Dendritic cell treated with granulocyte-macrophage colony-stimulating factor and Interleukin-4, amounts not matched to agents 40 ng/mL and 50 ng/mL, for 4 days (primary cell): Measurements from ENCODE around the gene IMP3.
"Not testable (repeated sequence)": the region's sequence is repeated elsewhere in the genome, so short reads cannot be mapped to it uniquely, and the experiment has no call there.

Experiments
- H3K27ac Mint-ChIP-seq: one replicate; pipeline ENCODE4 v1.8.0; 2022; ENCODE audit warnings: mild to moderate bottlenecking, mixed read lengths
- H3K27me3 Mint-ChIP-seq: one replicate; pipeline ENCODE4 v1.8.0; 2022; ENCODE audit warnings: mild to moderate bottlenecking, mixed read lengths
- H3K36me3 Mint-ChIP-seq: one replicate; pipeline ENCODE4 v1.8.0; 2022; ENCODE audit warnings: low read depth, mixed read lengths
- H3K4me1 Mint-ChIP-seq: one replicate; pipeline ENCODE4 v1.8.0; 2022; ENCODE audit warnings: low read depth, mixed read lengths
- H3K4me3 Mint-ChIP-seq: one replicate; pipeline ENCODE4 v1.8.0; 2022; ENCODE audit warnings: mild to moderate bottlenecking, moderate library complexity, mixed read lengths
- H3K9me3 Mint-ChIP-seq: one replicate; pipeline ENCODE4 v1.8.0; 2022; ENCODE audit warnings: mixed read lengths
- intact Hi-C: fragments of 100-400 bp; cut with micrococcal nuclease; formaldehyde crosslinking; loops from one replicate; pipeline ENCODE4 v1.15.0; 2022

IMP3 gene, protein sequence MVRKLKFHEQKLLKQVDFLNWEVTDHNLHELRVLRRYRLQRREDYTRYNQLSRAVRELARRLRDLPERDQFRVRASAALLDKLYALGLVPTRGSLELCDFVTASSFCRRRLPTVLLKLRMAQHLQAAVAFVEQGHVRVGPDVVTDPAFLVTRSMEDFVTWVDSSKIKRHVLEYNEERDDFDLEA

DNA sequence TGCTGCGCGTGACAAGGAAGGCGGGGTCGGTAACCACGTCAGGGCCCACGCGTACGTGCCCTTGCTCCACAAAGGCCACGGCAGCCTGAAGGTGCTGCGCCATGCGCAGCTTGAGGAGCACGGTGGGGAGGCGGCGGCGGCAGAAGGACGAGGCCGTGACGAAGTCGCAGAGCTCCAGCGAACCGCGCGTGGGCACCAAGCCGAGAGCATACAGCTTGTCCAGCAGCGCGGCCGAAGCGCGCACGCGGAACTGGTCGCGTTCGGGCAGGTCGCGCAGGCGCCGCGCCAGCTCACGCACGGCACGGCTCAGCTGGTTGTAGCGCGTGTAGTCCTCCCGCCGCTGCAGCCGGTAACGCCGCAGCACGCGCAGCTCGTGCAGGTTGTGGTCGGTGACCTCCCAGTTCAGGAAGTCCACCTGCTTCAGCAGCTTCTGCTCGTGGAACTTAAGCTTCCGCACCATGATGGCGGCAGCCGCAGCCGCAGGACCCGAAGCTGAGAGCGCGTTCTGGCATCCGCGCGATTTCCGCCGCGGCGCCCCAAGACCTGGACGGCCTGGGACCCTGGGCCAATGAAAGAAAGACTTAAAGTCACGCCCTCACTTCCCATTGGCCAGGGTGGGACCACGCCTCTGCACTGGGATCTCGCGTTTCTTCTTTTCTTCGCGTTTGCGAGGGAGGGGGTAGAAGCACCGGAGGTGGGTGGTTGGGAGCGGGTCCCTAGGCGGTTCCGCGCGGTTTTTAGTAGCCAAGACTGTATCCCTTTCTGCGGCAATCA is at the start of gene IMP3:
IMP3 (minus strand) TSS at position 516 of the 774 bp plus-strand sequence; CDS start at position 460, 56 bp downstream.
- Mint-ChIP-seq H3K9me3 (no peaks in the 10 kb centered on the region), H3K4me1 (peaks cover 32% of the 10 kb centered on the region)
- intact Hi-C loops, result loop anchor here (1.0 to 5.0 kb wide), 3 partner anchors 8 to 273 kb away; partner anchors contain the start of genes MAN2C1 and SNUPN

DNA sequence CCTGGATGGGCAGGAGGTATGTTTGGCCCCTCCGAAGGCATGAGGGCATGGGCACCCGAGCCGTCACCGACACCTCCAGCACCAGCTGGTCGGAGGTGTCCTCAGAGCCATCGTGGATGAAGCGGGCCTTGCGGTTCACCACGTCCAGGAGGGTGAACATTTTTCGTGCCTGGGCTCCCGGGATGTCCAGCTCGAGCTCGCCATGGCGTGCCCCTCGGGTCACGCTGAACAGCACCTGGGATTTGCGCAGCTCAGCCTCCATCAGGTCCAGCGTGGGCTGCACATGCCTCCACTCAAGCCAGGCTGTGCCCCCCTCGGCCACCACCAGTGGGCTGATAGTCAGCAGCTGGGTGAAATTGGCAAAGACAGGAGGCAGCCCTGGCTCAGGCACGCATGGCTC is 49.4 kb upstream of the IMP3 start:
- intact Hi-C loops, result loop anchor here (5.0 kb wide), 1 partner anchor 33 kb away; a partner anchor contains a TSS
- H3K4me1 Mint-ChIP-seq, result peaks cover 22% of the 10 kb centered on the region
- H3K27ac Mint-ChIP-seq, result not testable (repeated sequence)

More for the DNA sequence above, at the start of gene IMP3:
- Mint-ChIP-seq H3K27me3 (peaks cover 6% of the 10 kb centered on the region), H3K4me3 (peak within 1 kb of the TSS; percentile 90), H3K36me3 (peaks cover 21% of the 10 kb centered on the region), H3K27ac (peak within 1 kb of the TSS; percentile 97)

DNA sequence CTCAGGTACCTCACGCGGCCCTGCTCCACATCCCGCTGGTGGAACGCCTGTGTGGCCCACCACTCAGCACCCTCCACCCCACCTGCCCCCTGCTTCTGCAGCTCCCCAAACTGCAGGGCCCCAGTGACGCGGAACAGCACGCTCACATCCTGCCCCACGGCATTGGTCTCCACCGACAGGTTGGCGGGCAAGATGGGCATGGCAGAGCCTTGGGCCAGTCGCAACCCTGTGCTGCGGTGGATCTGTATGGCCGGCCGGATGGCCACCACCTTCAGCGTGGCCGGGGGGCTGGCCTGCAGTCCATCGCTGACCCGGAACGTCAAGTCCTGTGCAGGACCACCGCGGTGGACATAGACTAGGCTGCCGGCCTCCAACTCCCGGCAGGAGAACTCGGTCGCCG is 48.8 kb upstream of the IMP3 start:
- Mint-ChIP-seq H3K27ac (no peak overlapping the region), H3K36me3 (no peaks in the 10 kb centered on the region), H3K27me3 (peaks cover 45% of the 10 kb centered on the region), H3K4me3 (no peak overlapping the region), H3K9me3 (no peaks in the 10 kb centered on the region), H3K4me1 (peaks cover 16% of the 10 kb centered on the region)
- intact Hi-C loops, result loop anchor here (5.0 kb wide), 1 partner anchor 33 kb away; a partner anchor contains a TSS

More for the DNA sequence above, 49.4 kb upstream of the IMP3 start:
- H3K4me3 Mint-ChIP-seq, H3K36me3 Mint-ChIP-seq, H3K9me3 Mint-ChIP-seq: not testable (repeated sequence)
- H3K27me3 Mint-ChIP-seq, result peaks cover 50% of the 10 kb centered on the region

DNA sequence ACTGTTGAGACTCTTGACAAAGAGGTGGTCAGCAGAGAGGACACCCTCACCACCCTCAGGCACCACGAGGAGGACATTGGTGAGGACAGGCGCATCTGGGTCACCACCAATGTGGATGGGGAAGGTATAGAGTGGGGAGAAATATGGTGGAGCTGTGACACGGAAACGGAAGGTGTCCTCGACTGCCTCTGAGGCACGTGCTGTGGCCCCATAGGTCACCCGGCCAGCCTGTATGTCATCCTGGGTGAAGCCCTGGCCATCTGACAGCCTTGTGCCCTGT is 48.2 kb upstream of the IMP3 start:
- intact Hi-C loops, result loop anchor here (5.0 kb wide), 1 partner anchor 34 kb away; a partner anchor contains a TSS
- H3K36me3 Mint-ChIP-seq, result no peaks in the 10 kb centered on the region
- no peak overlapping the region for H3K27ac Mint-ChIP-seq
- H3K4me1 Mint-ChIP-seq, result peaks cover 11% of the 10 kb centered on the region
- H3K9me3 Mint-ChIP-seq, result no peaks in the 10 kb centered on the region
- no peak overlapping the region for H3K4me3 Mint-ChIP-seq
- H3K27me3 Mint-ChIP-seq, result peaks cover 39% of the 10 kb centered on the region

DNA sequence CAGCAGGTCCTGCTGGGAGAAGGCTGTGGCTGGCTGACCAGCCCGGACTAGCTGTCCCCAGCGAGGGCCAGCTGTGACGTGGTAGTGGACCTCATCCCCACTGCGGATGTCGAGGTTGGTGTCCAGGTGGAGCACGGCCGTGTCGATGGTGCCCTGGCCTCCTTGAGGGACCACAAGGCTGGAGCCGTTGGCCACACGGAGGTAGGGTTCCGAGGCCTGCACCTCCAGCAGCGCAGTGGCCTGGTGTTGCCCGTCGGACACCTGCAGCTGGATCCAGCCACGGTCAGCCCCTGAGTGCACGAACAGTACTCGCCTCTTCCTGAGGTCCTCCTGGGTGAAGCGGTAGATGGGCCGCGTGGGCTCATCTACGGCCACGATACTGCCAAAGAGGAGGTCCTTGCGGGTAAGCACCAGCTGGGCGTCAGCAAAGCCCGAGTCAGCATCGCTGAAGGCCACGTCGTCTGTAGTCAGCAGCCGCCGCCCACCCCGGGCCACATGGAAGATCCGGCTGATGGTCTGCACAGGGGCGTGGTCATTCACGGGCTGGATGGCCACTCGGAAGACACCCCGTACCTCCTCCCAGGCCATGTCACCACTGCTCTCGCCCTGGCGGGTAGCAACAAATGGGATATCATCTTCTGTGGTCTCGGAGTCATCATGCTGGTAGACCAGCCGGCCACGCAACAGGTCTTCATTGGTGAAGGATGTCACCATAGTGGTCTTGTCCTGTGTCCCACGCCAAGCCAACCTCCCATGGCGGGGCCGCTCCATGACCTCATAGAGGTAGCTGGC is 47.7 kb upstream of the IMP3 start:
- peaks cover 7% of the 10 kb centered on the region for H3K4me1 Mint-ChIP-seq
- no peak overlapping the region for H3K27ac Mint-ChIP-seq
- peaks cover 34% of the 10 kb centered on the region for H3K27me3 Mint-ChIP-seq
- no peaks in the 10 kb centered on the region for H3K36me3 Mint-ChIP-seq
- intact Hi-C loops, result loop anchor here (2.0 to 5.0 kb wide), 2 partner anchors 35 to 115 kb away; a partner anchor contains a TSS
- no peak overlapping the region for H3K4me3 Mint-ChIP-seq
- H3K9me3 Mint-ChIP-seq, result no peaks in the 10 kb centered on the region

DNA sequence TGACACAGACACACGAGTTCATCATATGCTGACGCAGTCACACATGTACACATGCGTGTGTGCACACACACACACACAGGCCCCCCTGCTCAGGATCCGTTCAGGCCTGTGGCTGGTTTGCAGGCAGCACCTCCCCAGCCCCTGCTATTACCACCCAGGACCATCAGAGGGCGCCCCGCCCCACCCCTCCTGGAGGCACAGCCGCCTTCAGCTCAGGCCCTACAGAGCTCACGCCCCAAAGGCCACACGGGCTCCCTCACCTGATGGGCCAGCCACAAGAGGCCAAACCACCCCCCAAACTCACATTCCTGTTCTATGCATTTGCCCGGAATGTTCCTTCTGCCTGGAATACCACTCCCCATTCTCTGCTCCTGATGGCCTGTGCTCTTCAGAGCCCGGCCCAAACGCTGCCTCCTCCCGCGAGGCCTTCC is 46.2 kb upstream of the IMP3 start:
- not testable (repeated sequence) for H3K27ac Mint-ChIP-seq, H3K4me1 Mint-ChIP-seq, H3K9me3 Mint-ChIP-seq, H3K4me3 Mint-ChIP-seq, H3K36me3 Mint-ChIP-seq
- intact Hi-C loops, result loop anchor here (2.0 to 5.0 kb wide), 2 partner anchors 36 to 117 kb away; a partner anchor contains a TSS
- H3K27me3 Mint-ChIP-seq, result peaks cover 27% of the 10 kb centered on the region

DNA sequence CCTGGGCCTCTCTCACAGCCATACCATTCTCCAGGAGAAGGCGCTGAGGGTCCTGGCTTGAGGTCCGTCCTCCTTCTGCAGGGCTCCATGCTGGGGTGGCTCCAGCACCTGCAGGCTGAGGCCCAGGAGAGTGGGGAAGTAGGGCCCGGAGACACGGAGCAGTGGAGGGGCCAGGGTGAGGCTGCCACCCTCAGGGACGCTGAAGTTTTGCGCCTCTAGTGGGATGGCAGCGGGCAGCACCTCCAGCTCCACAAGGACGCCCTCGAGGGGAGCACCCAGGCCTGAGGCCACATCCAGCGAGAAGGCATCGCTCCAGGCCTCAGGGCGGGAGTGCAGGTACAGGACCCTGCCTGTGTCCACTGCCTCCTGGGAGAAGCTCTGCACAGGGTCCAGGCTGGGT is 45.2 kb upstream of the IMP3 start:
- intact Hi-C loops, result loop anchor here (5.0 kb wide), 1 partner anchor 37 kb away; a partner anchor contains a TSS
- H3K27ac Mint-ChIP-seq, result no peak overlapping the region
- no peak overlapping the region for H3K4me3 Mint-ChIP-seq
- peaks cover 17% of the 10 kb centered on the region for H3K27me3 Mint-ChIP-seq
- H3K36me3 Mint-ChIP-seq, result no peaks in the 10 kb centered on the region
- H3K9me3 Mint-ChIP-seq, result no peaks in the 10 kb centered on the region
- H3K4me1 Mint-ChIP-seq, result no peaks in the 10 kb centered on the region

DNA sequence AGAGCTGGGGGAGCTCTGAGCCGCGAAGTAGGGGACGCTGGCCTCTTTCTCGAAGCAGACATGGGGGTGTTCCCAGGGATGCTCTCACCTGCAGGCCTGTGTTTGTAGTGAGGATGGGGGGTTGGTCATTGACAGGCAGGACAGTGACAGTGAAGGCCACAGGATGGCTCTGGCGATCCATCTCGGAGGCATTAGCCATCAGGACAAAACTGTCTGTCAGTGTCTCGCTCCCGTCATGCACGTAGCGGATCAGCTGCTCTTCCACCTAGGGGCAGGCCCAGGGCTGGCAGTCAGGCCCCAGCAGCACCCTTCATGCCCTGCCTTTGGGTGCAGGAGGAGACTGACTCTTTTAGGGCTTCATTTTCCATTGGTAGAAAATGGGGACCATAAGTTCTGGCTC is 44.6 kb upstream of the IMP3 start:
- Mint-ChIP-seq H3K9me3 (no peaks in the 10 kb centered on the region), H3K4me3 (no peak overlapping the region), H3K27ac (no peak overlapping the region), H3K4me1 (no peaks in the 10 kb centered on the region), H3K36me3 (no peaks in the 10 kb centered on the region), H3K27me3 (peaks cover 17% of the 10 kb centered on the region)
- intact Hi-C loops, result loop anchor here (5.0 kb wide), 1 partner anchor 38 kb away; a partner anchor contains a TSS

DNA sequence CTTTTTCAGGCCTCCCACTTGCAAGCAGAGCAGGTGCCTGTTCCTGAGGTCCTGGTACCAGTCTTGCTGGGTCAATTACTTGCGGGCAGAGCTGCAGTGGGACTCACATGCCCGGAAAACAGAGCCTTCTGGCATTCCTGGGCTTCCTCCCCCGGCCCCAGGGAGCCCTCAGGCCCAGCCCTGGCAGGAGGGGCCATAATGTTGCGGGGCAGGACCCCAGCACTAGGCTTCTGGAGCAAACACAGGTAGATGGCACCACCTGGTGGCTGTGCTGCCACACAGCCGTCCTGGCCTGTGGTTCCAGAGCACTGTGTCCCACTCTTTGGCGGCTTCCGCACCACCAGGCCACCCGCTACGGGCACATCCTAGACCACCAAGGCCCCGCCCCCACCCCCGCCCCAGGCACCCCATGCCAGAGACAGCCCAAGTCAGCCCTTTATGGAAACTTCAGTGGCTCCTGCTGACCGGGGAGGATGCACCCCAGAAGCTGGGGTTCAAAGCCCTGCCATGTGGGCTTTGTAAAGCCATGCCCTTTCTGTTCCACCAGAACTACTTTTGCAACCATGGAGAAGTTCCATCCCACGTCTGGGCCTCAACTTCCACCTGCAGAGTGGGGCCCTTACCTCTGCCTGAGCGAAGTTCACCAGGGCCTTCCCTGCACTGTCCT is 43.8 kb upstream of the IMP3 start:
- intact Hi-C loops, H3K27ac Mint-ChIP-seq, H3K36me3 Mint-ChIP-seq, H3K4me3 Mint-ChIP-seq, H3K4me1 Mint-ChIP-seq, H3K9me3 Mint-ChIP-seq: not testable (repeated sequence)
- H3K27me3 Mint-ChIP-seq, result peaks cover 12% of the 10 kb centered on the region

DNA sequence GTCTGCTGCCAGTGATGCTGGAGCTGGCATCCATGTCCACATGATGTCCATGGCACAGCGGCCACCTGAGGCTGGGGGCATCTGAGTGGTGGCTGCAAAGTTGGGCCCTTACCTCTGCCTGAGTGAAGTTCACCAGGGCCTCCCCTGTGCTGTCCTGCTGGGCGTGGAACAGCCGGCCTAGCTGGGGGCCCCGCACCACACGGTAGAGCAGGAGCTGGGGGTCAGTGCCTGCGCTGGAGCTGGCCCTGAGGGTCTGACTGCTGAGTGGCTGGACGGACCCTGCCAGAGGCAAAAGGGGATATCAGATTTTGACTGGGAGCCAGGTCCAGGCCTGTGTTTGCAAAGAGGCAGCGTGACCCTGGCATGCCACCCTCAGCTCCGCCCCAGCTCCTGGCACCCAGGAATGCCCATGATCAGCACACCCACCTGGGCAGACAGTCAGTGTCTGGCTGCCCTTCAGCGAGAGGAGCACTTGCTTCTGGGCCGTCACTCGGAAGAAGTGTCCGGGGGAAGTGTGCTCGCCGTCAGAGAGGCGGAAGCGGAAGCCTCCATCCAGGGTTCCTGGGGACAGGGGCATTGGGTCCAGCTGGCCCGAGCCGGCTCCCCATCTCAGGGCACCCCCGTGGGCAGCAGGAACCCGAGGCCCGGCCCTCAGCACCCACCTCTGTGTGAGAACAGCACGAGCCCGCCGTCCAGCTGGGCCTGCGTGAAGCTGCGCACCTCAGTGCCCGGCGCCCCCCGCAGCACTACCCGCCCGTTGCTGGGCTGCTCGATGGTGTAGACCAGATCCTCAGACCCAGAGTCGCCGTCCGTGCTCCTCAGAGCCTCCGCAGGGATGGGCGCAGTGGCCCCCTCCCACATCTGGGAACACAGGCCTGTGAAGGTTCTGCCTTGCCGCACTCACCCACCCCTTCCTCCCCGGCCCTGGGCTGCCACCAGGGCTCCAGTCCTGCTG is 42.4 kb upstream of the IMP3 start:
- Mint-ChIP-seq H3K4me3 (no peak overlapping the region), H3K4me1 (no peaks in the 10 kb centered on the region), H3K27me3 (peaks cover 12% of the 10 kb centered on the region), H3K36me3 (no peaks in the 10 kb centered on the region), H3K9me3 (no peaks in the 10 kb centered on the region), H3K27ac (no peak overlapping the region)
- intact Hi-C loops, result no loop called here

DNA sequence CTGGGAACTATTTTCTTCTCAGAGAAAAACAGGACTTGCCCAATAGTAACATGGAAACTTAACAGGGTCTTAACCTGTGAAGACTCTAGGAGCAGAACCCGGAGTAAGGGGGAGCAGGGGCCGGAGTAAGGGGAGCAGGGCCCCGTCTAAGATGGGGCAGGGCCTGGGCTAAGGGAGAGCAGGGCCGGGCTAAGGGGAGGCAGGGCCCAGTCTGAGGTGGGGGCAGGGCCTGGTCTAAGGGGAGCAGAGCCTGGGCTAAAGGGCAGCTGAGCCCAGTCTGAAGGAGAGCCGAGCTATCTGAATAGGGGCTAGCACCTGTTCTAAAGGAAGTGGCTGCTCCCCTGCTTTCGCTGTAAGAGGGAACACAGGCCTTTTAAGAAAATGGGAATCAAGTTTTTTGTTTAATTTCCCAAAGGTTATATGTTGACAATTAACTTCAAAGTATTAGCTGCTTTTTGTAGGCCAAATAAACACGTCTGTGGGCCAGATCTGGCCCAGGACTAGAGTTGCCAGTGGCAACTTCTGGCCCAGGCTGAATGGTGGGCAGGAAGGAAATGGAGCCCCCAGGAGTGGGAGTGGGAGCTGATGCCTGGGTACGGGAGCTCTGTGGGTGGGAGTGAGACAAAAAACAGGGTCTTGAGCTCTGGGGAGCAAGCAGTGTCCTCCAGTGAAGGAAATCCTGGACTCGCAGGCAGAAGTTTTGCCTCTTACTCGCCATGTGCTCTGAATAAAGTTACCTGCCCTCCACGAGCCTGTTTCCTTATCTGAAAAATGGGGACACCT is 40.2 kb upstream of the IMP3 start:
- peaks cover 8% of the 10 kb centered on the region for H3K27me3 Mint-ChIP-seq
- peak overlapping the region; percentile 27 for H3K27ac Mint-ChIP-seq
- intact Hi-C loops, result no loop called here

DNA sequence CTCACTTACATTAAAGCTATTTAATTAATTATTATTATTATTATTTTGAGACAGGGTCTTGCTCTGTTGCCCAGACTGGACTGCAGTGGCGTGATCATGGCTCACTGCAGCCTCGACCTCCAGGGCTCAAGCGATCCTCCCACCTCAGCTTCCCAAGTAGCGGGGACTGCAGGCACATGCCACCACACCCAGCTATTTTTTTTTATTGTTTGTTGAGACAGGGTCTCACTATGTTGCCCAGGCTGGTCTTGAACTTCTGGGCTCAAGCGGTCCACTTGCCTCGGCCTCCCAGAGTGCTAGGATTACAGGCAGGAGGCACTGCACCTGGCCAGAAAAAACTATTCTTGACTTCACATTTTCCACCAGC is 38.3 kb upstream of the IMP3 start:
- H3K9me3 Mint-ChIP-seq, intact Hi-C loops, H3K4me3 Mint-ChIP-seq, H3K36me3 Mint-ChIP-seq, H3K27me3 Mint-ChIP-seq, H3K4me1 Mint-ChIP-seq, H3K27ac Mint-ChIP-seq: not testable (repeated sequence)

More for the DNA sequence above, 40.2 kb upstream of the IMP3 start:
- H3K4me1 Mint-ChIP-seq, result peaks cover 2% of the 10 kb centered on the region
- no peaks in the 10 kb centered on the region for H3K36me3 Mint-ChIP-seq
- H3K9me3 Mint-ChIP-seq, result no peaks in the 10 kb centered on the region
- H3K4me3 Mint-ChIP-seq, result no peak overlapping the region
